Measurements from ENCODE around the gene IPO11.
"Not testable (repeated sequence)": the region's sequence is repeated elsewhere in the genome, so short reads cannot be mapped to it uniquely, and the experiment has no call there.

IPO11 gene

DNA sequence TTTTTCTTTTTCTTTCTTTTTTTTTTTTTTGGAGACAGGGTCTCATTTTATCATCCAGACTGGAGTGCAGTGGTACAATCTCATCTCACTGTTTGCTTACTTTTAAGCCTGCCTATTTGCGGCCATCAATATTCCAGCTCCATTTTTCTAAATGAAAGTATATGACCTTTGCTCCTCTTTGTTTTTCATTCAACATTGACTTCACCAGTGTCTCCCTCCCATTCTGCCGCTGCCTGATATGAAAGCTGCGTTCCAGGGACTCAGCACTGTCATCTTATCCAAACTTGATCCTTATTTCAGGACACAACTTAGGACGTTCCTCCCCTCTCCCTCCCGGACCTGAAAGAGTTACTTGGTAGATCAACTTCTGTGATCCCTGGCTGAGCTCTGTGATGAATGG lies 239.7 kb downstream of the IPO11 start:
- DNase-seq, result no peak

- DNase-seq, result no peak
These were observed 240.7 kb downstream of the IPO11 start for GRCh38 chr5:62653001-62653863.

GRCh38 chr5:62653864-62654575 lies 241.5 kb downstream of the IPO11 start:
- no peak for DNase-seq

- not testable (repeated sequence) for DNase-seq
These were observed 245.2 kb downstream of the IPO11 start for GRCh38 chr5:62657772-62658171.

- no peak for DNase-seq
These were observed 248.6 kb downstream of the IPO11 start for GRCh38 chr5:62661126-62661525.

- DNase-seq, result no peak
These were observed 250.0 kb downstream of the IPO11 start for GRCh38 chr5:62662521-62662920.

GRCh38 chr5:62671479-62671878 lies 258.9 kb downstream of the IPO11 start:
- no peak for DNase-seq

DNA sequence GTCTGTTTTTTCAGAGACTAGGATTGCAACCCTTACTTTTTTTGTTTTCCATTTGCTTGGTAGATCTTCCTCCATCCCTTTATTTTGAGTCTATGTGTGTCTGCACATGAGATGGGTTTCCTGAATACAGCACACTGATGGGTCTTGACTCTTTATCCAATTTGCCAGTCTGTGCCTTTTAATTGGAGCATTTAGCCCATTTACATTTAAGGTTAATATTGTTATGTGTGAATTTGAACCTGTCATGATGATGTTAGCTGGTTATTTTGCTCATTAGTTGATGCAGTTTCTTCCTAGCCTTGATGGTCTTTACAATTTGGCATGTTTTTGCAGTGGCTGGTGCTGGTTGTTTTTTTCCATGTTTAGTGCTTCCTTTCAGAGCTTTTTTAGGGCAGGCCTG lies 264.0 kb downstream of the IPO11 start:
- not testable (repeated sequence) for DNase-seq

Data from suppressor macrophage treated with lipopolysaccharide for 4 hours (primary cell).